Parathyroid adenoma (tissue), 2 donors: ENCODE data around the gene CNNM2.

ENCODE experiments used
- H2AFZ ChIP-seq: fragments of 300-600 bp; sonication (generic); one replicate; pipeline ENCODE4 v1.7.0; 2017; ENCODE audit warnings: antibody characterized with exemption, mild to moderate bottlenecking
- H3K27ac ChIP-seq: fragments of 300-600 bp; sonication (generic); one replicate; pipeline ENCODE4 v1.7.0; 2017
- H3K27me3 ChIP-seq: fragments of 300-600 bp; sonication (generic); one replicate; pipeline ENCODE4 v1.7.0; 2017; ENCODE audit warnings: low read length; ENCODE audit not compliant: control insufficient read depth, insufficient read depth
- H3K36me3 ChIP-seq: fragments of 300-600 bp; sonication (generic); one replicate; pipeline ENCODE4 v1.7.0; 2017; ENCODE audit warnings: low read length; ENCODE audit not compliant: control insufficient read depth, insufficient read depth
- H3K4me1 ChIP-seq: fragments of 300-600 bp; sonication (generic); one replicate; pipeline ENCODE4 v1.7.0; 2017; ENCODE audit warnings: control low read depth
- H3K4me2 ChIP-seq: fragments of 300-600 bp; sonication (generic); one replicate; pipeline ENCODE4 v1.7.0; 2017; ENCODE audit warnings: low read length
- H3K4me3 ChIP-seq: fragments of 300-600 bp; sonication (generic); one replicate; pipeline ENCODE4 v1.7.0; 2017; ENCODE audit warnings: low read depth, low read length
- H3K79me2 ChIP-seq: fragments of 300-600 bp; sonication (generic); one replicate; pipeline ENCODE4 v1.7.0; 2017; ENCODE audit warnings: control low read depth
- H3K9ac ChIP-seq: fragments of 300-600 bp; sonication (generic); one replicate; pipeline ENCODE4 v1.7.0; 2017; ENCODE audit warnings: mild to moderate bottlenecking
- H3K9me3 ChIP-seq: fragments of 300-600 bp; sonication (generic); one replicate; pipeline ENCODE4 v1.7.0; 2017; ENCODE audit warnings: low read length; ENCODE audit not compliant: control insufficient read depth
- TF ChIP-seq, protein P1 (sequence below): fragments of 300-600 bp; sonication (generic); IDR thresholded peaks from one replicate; pipeline ENCODE4 v1.7.0; 2017; ENCODE audit warnings: antibody characterized with exemption, mild to moderate bottlenecking
- donor health status: primary hyperparathyroidism.

CNNM2 gene

DNA sequence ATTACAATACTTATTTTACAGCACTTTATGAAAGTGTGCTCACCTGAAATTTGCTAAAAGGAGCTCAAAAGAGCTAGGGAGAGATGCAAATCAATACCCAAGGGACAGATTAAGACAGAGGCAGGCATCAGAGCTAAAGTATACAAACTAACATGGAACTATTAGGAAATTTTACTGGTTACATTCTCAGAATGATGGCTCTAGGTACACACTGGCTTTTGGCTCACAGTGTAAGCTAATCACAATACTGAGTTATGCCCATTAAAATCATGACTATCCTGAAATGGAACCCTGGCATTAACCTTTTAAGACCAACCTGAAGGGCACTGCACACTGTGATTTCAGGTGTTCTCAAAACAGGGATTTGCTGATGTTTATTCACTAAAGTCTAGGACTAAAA is 176.9 kb downstream of the CNNM2 start:
- Histone ChIP-seq H3K4me3 (no peak overlapping the region), H3K36me3 (no peaks in the 10 kb centered on the region), H3K27me3 (no peaks in the 10 kb centered on the region), H3K4me1 (no peaks in the 10 kb centered on the region), H3K9ac (no peak overlapping the region), H3K9me3 (no peaks in the 10 kb centered on the region), H3K79me2 (no peaks in the 10 kb centered on the region), H3K27ac (no peak overlapping the region), H3K4me2 (no peak overlapping the region), H2AFZ (no peak overlapping the region)
- TF ChIP-seq, protein P1, sequence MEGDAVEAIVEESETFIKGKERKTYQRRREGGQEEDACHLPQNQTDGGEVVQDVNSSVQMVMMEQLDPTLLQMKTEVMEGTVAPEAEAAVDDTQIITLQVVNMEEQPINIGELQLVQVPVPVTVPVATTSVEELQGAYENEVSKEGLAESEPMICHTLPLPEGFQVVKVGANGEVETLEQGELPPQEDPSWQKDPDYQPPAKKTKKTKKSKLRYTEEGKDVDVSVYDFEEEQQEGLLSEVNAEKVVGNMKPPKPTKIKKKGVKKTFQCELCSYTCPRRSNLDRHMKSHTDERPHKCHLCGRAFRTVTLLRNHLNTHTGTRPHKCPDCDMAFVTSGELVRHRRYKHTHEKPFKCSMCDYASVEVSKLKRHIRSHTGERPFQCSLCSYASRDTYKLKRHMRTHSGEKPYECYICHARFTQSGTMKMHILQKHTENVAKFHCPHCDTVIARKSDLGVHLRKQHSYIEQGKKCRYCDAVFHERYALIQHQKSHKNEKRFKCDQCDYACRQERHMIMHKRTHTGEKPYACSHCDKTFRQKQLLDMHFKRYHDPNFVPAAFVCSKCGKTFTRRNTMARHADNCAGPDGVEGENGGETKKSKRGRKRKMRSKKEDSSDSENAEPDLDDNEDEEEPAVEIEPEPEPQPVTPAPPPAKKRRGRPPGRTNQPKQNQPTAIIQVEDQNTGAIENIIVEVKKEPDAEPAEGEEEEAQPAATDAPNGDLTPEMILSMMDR = no peak

GRCh38 chr10:103096130-103096529 is 178.0 kb downstream of the CNNM2 start:
- no peaks in the 10 kb centered on the region for H3K36me3 ChIP-seq

GRCh38 chr10:103098240-103098639 is 180.1 kb downstream of the CNNM2 start:
- no peak overlapping the region for H3K4me3 ChIP-seq
- no peaks in the 10 kb centered on the region for H3K79me2 ChIP-seq

More at GRCh38 chr10:103096130-103096529, 178.0 kb downstream of the CNNM2 start:
- no peaks in the 10 kb centered on the region for H3K4me1 ChIP-seq
- no peak overlapping the region for H3K27ac ChIP-seq
- no peak overlapping the region for H2AFZ ChIP-seq
- no peak overlapping the region for H3K9ac ChIP-seq
- no peak overlapping the region for H3K4me2 ChIP-seq
- H3K27me3 ChIP-seq = no peaks in the 10 kb centered on the region
- TF ChIP-seq, protein P1 = no peak
- no peaks in the 10 kb centered on the region for H3K9me3 ChIP-seq
- no peak overlapping the region for H3K4me3 ChIP-seq
- H3K79me2 ChIP-seq = no peaks in the 10 kb centered on the region

GRCh38 chr10:103100620-103101019 is 182.5 kb downstream of the CNNM2 start:
- Histone ChIP-seq H3K27me3 (no peaks in the 10 kb centered on the region), H3K4me2 (no peak overlapping the region), H3K79me2 (peaks cover 7% of the 10 kb centered on the region), H3K4me3 (no peak overlapping the region), H3K27ac (no peak overlapping the region), H3K36me3 (no peaks in the 10 kb centered on the region), H3K9me3 (no peaks in the 10 kb centered on the region), H2AFZ (no peak overlapping the region), H3K4me1 (no peaks in the 10 kb centered on the region), H3K9ac (no peak overlapping the region)
- TF ChIP-seq, protein P1 = no peak

More at GRCh38 chr10:103098240-103098639, 180.1 kb downstream of the CNNM2 start:
- TF ChIP-seq, protein P1 = no peak
- no peaks in the 10 kb centered on the region for H3K4me1 ChIP-seq
- no peak overlapping the region for H3K9ac ChIP-seq
- no peak overlapping the region for H2AFZ ChIP-seq
- H3K27ac ChIP-seq = no peak overlapping the region
- no peak overlapping the region for H3K4me2 ChIP-seq
- no peaks in the 10 kb centered on the region for H3K36me3 ChIP-seq
- H3K9me3 ChIP-seq = no peaks in the 10 kb centered on the region
- no peaks in the 10 kb centered on the region for H3K27me3 ChIP-seq

DNA sequence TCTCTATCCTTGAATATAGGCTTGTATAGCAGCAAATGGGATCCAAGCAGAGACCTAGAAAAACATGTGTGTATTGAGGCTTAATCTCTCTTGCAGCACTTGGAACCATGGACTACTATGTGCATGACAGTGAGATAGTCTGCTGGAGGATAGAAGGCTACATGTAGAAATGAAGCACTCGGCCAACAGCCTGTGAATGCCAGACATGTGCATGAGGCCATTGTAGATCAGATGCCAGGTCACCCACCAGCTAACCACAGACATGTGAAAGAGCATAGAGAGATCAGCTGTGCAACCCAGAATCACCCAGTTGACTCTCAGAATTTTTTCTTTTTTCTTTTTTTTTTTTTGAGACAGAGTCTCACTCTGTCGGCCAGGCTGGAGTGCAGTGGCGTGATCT is 184.1 kb downstream of the CNNM2 start:
- H3K9ac ChIP-seq = no peak overlapping the region
- peaks cover 7% of the 10 kb centered on the region for H3K79me2 ChIP-seq
- H2AFZ ChIP-seq = no peak overlapping the region
- H3K4me2 ChIP-seq = no peak overlapping the region
- no peaks in the 10 kb centered on the region for H3K27me3 ChIP-seq
- H3K36me3 ChIP-seq = no peaks in the 10 kb centered on the region
- no peaks in the 10 kb centered on the region for H3K4me1 ChIP-seq
- TF ChIP-seq, protein P1 = no peak
- H3K9me3 ChIP-seq = no peaks in the 10 kb centered on the region
- H3K27ac ChIP-seq = no peak overlapping the region
- no peak overlapping the region for H3K4me3 ChIP-seq
